ENCODE results near the gene ITPK1. TPM values are rescaled to one million over a fixed set of nuclear protein-coding genes. Genes with fewer than 3 reads are reported as not detected.
A peak's percentile ranks its signal among the peaks of the same experiment; 100 is the strongest.

ITPK1 gene
- total RNA-seq, 1 experiment from 2014 or later = 25.9 TPM

DNA sequence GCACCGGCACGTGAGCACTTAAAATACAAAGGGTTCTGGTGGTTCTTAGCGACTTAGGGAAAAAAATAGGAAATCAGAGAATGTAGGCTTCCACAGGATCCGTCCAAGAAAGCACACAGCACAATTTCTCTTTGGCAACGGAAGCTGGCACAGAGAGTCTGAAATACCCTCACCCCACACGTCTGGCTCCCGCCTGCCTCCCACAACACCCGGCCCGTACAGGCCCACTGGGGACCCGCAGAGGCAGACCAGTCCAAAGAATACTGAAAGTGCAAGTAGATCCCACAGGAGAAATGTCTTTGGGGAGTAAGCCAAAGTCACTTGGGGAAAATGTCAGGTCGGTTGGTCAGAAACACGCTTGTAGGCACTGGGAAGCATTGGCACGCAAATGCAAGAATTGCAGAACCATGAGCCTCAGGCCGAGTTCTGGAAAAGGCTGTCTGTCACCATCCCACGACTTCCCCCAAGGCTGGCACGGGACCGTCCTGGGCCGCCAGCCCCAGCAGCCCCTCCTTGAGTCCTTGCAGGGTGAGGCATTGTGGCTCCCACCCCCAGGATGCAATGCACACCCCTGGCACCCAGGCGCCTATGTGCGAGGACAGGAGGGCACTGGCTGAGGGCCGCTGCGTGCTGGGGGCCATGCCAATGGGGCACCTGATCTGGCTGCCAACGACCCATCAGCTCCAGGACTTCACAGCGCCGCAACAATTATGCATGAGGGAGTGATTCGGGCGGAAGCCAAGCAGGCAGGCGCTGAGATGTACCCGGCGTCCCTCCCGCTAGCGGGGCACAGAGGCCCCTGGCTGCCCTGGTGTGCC, 163.0 kb downstream of the ITPK1 start:
- no peaks in the 10 kb centered on the region for H3K27me3 ChIP-seq (ENCODE audit: control insufficient read depth, insufficient read depth, low read length)
- CTCF ChIA-PET = interaction anchor here (0.6 to 1.0 kb wide), 3 partner anchors 52 to 181 kb away, joined by 3 to 6 read pairs (median 6); no protein-coding TSS in a partner anchor
- no peak for ATAC-seq
- intact Hi-C loops (cut with micrococcal nuclease; ENCODE audit: unreplicated experiment) (loop anchor here (10.0 kb wide), 1 partner anchor 182 kb away; no protein-coding TSS in a partner anchor), in situ Hi-C loops (cut with HindIII; ENCODE audit: low pct_unique_long_range_greater_than_20kb, low sequenced_read_pairs) (no loop called here)
- no peaks in the 10 kb centered on the region for H3K4me1 ChIP-seq (ENCODE audit: control insufficient read depth, insufficient read depth, low read length)
- BruUV-seq (replicated peaks) = no TSS peak
- POLR2A ChIA-PET = no interaction called here
- no peak for DNase-seq (ENCODE audit: low read depth, low spot score)
- no peaks in the 10 kb centered on the region for H3K9me3 ChIP-seq (ENCODE audit: control insufficient read depth, insufficient read depth, low read depth, low read length)
- no peak overlapping the region for H3K4me3 ChIP-seq (ENCODE audit: low read depth in 2 of 2, low read length in 2 of 2)
- H3K36me3 ChIP-seq (ENCODE audit: control insufficient read depth, insufficient read depth, low read length) = no peaks in the 10 kb centered on the region
- TF ChIP-seq, protein P1, sequence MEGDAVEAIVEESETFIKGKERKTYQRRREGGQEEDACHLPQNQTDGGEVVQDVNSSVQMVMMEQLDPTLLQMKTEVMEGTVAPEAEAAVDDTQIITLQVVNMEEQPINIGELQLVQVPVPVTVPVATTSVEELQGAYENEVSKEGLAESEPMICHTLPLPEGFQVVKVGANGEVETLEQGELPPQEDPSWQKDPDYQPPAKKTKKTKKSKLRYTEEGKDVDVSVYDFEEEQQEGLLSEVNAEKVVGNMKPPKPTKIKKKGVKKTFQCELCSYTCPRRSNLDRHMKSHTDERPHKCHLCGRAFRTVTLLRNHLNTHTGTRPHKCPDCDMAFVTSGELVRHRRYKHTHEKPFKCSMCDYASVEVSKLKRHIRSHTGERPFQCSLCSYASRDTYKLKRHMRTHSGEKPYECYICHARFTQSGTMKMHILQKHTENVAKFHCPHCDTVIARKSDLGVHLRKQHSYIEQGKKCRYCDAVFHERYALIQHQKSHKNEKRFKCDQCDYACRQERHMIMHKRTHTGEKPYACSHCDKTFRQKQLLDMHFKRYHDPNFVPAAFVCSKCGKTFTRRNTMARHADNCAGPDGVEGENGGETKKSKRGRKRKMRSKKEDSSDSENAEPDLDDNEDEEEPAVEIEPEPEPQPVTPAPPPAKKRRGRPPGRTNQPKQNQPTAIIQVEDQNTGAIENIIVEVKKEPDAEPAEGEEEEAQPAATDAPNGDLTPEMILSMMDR (IDR thresholded peaks at IDR 0.05) = no peak
- TF ChIP-seq SIN3A (IDR thresholded peaks at IDR 0.05; ENCODE audit: borderline replicate concordance, insufficient read depth, low read depth, low read length) (no peak), POLR2AphosphoS5 (IDR thresholded peaks at IDR 0.05; ENCODE audit: low read depth, low read length) (no peak), TCF7L2 (IDR thresholded peaks at IDR 0.05; ENCODE audit: low read depth, low read length) (no peak)
- TF ChIP-seq, protein P2, sequence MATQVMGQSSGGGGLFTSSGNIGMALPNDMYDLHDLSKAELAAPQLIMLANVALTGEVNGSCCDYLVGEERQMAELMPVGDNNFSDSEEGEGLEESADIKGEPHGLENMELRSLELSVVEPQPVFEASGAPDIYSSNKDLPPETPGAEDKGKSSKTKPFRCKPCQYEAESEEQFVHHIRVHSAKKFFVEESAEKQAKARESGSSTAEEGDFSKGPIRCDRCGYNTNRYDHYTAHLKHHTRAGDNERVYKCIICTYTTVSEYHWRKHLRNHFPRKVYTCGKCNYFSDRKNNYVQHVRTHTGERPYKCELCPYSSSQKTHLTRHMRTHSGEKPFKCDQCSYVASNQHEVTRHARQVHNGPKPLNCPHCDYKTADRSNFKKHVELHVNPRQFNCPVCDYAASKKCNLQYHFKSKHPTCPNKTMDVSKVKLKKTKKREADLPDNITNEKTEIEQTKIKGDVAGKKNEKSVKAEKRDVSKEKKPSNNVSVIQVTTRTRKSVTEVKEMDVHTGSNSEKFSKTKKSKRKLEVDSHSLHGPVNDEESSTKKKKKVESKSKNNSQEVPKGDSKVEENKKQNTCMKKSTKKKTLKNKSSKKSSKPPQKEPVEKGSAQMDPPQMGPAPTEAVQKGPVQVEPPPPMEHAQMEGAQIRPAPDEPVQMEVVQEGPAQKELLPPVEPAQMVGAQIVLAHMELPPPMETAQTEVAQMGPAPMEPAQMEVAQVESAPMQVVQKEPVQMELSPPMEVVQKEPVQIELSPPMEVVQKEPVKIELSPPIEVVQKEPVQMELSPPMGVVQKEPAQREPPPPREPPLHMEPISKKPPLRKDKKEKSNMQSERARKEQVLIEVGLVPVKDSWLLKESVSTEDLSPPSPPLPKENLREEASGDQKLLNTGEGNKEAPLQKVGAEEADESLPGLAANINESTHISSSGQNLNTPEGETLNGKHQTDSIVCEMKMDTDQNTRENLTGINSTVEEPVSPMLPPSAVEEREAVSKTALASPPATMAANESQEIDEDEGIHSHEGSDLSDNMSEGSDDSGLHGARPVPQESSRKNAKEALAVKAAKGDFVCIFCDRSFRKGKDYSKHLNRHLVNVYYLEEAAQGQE (IDR thresholded peaks at IDR 0.05; ENCODE audit: insufficient read depth in 1 of 2, low read depth in 2 of 2, low read length in 1 of 2) = no peak
- no peak overlapping the region for H3K27ac ChIP-seq (ENCODE audit: low read length)

DNA sequence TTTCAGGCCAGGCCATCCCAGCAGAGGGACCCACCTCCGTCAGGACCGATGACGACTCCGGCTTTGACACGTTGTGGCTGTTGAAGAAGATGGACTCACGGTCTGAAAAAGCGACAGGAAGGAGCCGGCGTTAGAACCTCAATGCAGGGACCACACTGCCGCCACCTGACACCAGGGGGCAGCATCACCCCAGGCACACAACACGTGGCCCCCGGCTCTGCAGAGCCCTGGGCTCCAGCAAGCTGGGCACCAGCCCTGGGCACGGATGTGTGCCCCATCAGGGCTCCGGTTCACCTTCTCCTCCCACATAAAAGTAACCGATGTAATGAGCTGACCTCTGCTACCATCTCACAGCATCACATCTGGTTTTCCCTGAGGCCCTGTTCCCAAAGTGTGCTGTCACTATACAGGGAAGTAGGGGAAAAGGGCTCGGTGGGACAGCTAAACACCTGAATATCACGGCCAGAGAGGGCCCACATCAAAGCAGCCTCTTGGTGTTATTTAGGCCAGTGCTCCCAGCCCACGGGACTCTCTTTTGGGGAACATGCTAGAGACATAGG, 163.7 kb downstream of the ITPK1 start:
- no peaks in the 10 kb centered on the region for H3K4me1 ChIP-seq (ENCODE audit: control insufficient read depth, insufficient read depth, low read length)
- ChIA-PET POLR2A (interaction anchor here (0.7 kb wide), 1 partner anchor 159 kb away, joined by 3 read pairs; no protein-coding TSS in a partner anchor), CTCF (interaction anchor here (0.5 to 1.0 kb wide), 4 partner anchors 53 to 182 kb away, joined by 3 to 6 read pairs (median 4); no protein-coding TSS in a partner anchor)
- no TSS peak for BruUV-seq (replicated peaks)
- H3K9me3 ChIP-seq (ENCODE audit: control insufficient read depth, insufficient read depth, low read depth, low read length) = no peaks in the 10 kb centered on the region
- ATAC-seq = peak; percentile 97
- H3K36me3 ChIP-seq (ENCODE audit: control insufficient read depth, insufficient read depth, low read length) = no peaks in the 10 kb centered on the region
- H3K4me3 ChIP-seq (ENCODE audit: low read depth in 2 of 2, low read length in 2 of 2) = no peak overlapping the region
- H3K27me3 ChIP-seq (ENCODE audit: control insufficient read depth, insufficient read depth, low read length) = no peaks in the 10 kb centered on the region
- no peak overlapping the region for H3K27ac ChIP-seq (ENCODE audit: low read length)
- intact Hi-C loops (cut with micrococcal nuclease; ENCODE audit: unreplicated experiment) (loop anchor here (10.0 kb wide), 1 partner anchor 183 kb away; no protein-coding TSS in a partner anchor), in situ Hi-C loops (cut with HindIII; ENCODE audit: low pct_unique_long_range_greater_than_20kb, low sequenced_read_pairs) (no loop called here)
- DNase-seq (ENCODE audit: low read depth, low spot score) = peak; percentile 46
- TF ChIP-seq TCF7L2 (IDR thresholded peaks at IDR 0.05; ENCODE audit: low read depth, low read length) (no peak), POLR2AphosphoS5 (IDR thresholded peaks at IDR 0.05; ENCODE audit: low read depth, low read length) (no peak), SIN3A (IDR thresholded peaks at IDR 0.05; ENCODE audit: borderline replicate concordance, insufficient read depth, low read depth, low read length) (no peak)
- TF ChIP-seq, protein P1 (IDR thresholded peaks at IDR 0.05) = peak; percentile 90
- TF ChIP-seq, protein P2 (IDR thresholded peaks at IDR 0.05; ENCODE audit: insufficient read depth in 1 of 2, low read depth in 2 of 2, low read length in 1 of 2) = 0 out of 4 replicates have a peak, but pooled peaks of 1 of the 2 experiments have one; percentile 44

All from Panc1 (cell line).